HG03097 (cell line): ENCODE measurements around the gene FOXA1.

Experiments
- ATAC-seq: cut with Tn5 transposase; IDR thresholded peaks from one replicate; pipeline ENCODE4 v1.9.1; 2021; ENCODE audit not compliant: unreplicated experiment, low FRiP score

Gene FOXA1

DNA sequence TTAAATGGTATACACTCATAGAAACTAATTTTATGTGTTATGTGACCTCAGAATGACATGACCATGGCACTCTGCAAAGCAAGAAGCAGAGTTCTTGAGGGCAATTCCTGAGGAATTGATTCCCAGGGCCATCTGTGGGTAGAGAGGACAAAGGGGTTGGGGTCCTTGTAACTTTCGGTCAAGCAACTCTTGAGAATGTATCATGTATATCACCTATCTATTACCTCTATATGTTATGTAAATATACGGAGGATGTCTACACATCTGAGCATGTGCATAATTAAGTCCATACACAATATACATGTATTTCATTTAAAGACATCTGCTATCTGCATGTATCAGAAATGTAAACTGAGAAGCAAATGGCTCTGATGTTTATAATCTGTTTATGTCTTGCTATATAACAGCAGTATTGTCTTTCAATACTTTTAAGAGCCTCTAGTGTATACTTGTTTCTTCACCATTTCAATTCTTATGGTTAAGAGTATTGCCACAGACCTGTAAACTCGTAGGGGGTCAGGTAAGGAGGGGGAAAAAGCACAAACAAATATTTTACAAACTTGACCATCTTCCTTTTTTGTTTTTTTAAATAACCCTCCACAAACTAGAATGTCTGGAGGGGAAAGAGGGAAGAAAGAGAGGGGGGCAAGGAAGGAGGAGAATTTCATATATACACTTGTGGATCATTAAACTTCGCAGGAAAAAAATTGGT is 4.5 kb downstream of the FOXA1 start:
- no peak for ATAC-seq

DNA sequence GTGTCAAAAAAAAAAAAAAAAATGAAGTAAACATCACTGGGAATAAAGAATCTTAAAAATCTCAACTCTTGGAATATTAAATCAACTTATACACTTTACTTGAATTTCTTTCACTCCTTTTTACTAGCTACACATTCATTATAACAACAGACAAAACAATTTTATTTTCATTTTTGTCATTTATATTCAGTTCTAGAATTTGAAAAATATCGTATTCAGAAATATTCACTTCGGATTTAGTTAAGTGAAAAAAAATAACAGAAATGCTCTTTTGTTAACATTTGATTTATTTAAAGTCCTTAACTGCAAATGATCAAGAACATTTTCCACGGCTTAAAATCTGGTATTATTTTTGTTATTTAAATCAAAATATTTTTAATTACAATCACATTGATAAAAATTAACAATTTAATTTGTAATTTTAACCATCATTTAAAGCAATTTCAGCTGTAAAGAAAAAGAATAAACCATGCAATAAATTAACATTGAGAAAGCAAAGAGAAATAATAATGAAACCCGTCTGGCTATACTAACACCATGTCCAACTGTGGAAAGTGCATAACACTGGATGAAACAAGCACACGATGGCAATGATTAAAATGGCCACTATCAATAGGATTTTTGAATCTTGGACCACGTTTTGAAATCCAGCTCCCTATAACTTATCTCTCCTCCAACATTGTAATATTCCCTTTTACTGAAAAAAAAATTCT is 5.2 kb downstream of the FOXA1 start:
- ATAC-seq: no peak

DNA sequence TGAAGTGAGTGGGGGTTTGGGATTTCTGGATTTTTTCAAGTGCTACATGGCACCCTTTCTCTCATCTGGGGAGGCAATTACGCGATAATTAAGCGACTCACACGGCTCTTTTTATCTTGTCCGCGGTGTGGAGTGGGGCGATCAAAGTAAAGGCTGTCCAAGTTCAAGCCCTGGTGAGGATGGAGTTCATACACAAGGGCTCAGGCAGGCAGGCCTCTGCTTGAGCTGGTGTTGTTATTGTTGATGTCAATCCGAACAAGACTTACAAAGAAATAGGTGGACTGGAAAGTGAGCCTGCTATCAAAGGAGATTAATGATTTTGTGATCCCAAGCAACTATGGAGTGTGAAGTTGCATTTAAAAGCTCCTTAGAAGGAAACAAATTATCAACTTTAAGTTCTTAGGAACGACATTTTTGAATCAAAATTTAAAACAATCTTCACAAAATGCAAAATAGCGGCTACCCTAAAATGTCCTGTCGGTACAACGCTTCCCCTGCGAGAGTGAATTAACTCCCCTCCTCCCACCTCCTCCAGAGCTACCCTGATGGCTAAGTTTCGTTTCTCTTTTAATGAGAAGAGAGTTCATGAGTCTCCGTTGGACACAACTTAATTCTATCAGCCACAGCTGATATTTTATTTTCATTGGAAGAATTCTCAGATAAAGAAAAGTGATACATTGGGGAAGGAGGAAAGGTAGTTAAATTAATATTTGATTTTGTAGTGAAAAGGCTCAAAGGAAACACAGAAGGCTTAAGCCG is 5.9 kb downstream of the FOXA1 start:
- ATAC-seq: no peak

DNA sequence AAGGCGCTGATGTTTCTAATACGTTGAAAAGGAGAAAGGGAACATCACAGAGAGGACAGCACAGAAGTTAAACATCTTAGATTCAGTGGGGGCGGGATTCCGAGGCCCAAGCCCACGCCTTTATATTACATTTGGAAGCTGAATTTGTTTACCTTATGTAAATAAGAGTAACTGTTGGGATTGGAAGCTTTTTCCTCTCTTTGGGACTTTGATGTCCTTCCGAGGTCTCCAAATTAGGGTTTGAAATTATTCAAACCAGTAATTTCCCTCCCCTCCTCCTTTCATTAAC is 6.4 kb downstream of the FOXA1 start:
- ATAC-seq: no peak

DNA sequence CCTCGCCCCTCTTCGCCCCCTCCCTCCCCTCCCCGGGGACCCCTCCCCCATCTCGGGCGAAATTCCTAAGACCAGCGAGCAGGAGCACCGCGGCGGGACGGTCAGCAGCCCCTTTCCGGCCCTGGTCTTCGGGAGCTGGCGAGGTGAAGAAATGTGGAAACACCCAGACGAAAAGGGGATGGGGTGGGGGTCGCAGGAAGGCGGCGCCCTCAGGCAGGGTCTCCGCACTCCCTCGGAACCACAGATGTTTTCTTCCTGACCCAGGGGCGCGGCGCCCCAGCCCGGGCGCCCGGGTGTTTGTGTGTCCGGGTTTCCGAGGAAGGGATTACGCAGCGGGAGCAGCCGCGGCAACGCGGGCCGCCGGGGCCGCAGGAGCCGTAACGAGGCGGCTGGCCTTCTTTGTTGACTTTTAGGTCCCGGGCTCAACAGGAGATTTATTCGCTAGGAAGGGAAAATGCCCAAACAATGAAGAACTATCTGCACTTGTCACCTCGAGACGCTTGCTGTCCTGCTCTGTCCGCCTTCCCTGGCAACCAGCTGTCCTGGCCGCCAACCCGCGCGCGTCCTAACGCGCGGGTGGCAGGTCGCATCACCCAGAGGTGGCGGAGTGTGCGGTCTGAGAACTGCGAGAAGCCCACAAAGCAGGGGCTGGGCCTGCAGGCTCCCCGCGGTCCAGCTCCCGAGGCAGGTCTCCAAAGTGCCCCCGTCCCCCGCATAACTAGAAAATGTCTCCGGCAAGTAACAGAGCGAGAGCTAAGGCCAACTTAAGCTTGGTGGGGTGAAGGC is 7.0 kb downstream of the FOXA1 start:
- ATAC-seq: no peak

DNA sequence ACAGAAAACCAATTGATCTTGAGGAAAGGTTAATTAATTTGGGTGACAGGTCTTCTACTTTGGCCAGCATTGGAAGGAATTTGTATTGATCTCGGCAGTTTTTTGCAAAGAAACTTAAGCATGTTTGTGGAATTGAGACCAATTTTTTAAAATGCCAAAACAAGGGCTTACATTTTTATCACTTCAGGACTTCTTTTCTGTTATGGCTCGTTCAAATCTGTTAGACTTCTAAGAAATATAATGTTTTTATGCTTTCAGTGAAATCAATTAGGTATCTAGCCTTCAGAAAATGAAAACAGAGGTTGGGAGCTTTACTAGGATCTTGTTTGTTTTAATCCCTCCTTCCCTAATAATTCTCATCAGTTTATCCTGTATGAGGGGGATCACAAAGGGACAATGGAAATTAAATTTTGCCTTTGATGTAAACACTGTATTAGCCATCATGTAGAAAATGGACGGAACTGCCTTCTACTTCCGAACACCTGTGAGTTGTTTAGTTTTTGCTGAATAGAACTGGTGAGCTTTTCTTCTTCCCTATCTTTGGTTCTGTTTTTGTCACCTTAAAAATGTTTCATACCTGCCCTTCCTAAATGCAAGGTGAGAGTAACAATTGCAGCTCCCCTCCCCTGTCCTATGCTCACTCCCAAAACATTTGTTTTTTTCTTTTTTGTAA is 7.8 kb downstream of the FOXA1 start:
- ATAC-seq: no peak

DNA sequence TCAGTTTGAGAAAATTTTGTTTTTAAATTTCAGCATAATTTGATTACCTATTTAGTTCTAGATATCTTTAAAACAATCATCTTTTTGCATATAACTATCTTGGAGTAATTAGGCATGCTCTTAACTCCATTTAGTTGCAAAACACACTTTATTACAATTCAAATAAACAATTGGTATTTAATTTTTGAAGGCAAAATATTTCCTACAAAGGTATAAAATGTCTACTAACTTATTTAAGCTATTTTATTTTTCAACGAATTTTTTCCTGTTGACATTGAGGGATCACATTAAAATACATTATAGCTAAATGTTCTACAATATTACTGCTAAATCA is 8.3 kb downstream of the FOXA1 start:
- ATAC-seq: no peak

DNA sequence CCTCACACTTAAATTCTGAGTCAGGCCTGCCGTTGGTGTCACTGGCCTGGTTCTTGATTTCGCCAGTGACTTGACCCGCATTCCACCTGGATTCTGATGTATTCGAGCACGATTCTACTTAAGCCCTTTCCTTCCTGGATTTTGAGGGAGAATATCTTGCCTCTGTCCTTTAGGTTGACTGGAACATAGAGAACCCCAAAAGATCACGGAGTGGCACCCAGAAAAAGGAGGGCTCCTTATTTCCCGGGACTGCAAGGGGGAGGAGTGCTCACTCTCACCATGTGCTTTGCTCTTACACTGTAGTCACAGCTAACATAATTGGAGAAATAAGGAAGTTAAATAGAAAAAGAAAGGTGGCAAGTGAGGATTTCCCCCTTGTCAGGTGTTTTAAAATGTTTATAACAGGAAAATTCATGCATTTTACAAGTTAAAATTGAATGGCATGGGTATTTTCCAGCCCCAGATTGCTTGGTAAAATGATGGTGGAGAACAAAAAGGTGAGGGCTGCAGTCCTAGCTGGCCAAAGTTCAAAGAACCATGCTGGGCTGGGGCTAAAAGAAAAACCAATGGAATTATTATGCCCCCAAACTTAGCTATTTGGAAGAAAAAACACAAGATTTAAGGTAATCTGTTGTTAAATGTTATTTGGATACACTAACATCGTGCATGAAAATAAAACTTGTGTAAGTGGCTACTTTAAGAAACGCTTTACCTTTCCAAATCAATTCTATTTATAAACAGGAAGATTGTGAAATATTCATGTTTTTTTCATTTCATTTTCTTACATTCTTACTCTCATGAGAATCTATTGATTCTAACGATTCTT is 8.9 kb downstream of the FOXA1 start:
- ATAC-seq: no peak

DNA sequence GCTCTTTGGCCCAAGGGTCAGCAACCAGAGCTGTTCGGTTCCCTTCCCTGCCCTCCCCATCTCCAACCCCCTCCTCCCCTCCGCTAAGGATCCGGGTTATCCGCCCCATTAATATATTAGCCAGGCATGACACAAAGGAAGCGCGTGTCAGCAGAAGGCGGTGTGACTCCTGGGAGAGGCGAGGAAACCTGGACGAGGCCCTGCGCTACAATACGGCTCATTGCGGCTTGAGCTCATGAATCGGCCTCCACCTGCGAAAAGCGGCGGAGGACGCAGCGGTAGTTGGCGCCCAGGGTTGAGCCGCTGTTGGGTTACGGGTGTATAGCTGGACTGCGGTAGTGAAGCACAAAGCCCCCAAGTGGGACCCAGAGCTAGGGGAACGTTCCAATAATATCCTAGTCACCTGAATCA is 9.9 kb downstream of the FOXA1 start:
- no peak for ATAC-seq

DNA sequence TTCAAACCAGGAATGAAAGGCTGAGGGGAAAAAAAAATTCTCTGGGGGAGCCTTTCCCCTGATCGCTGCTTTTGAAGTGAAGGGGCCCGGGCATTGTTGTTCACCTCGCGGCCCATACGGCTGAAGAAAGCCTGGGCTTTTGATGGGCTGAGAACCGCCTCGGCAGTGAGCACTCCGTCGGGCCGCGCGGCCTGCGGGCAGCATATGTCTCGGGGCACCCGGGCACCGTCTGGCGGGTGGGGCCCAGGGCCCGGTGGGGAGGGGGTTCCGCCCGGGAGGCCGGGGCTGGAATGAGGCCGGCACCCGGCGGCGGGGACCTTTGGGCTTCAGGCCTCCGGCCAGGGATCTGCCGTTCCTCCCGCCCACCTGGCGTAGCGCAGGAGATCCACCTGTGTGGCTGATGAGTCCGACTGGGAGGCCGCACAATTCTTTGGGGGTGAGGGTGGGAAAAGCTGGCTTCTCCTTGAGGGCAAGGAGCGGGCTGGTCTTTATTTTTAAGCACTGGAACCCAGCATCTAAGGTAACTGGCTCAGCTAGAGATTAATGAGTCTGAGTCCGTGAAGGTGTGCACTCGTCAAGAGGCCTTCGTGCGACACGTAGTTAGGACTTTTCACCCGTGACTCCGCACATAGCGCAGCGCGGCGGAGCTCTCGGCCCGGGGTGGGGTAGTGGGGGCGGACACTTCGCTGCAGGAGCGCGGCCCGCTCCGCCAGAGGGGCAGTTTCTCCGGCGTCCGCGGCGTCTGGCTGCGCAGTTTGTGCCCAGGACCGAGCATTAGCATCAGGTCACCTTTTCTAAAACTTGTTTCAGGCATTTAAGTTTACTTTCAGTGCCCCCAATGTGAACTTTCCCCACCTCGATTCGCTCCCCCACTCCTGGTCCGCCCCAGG is 10.6 kb downstream of the FOXA1 start:
- ATAC-seq: no peak

DNA sequence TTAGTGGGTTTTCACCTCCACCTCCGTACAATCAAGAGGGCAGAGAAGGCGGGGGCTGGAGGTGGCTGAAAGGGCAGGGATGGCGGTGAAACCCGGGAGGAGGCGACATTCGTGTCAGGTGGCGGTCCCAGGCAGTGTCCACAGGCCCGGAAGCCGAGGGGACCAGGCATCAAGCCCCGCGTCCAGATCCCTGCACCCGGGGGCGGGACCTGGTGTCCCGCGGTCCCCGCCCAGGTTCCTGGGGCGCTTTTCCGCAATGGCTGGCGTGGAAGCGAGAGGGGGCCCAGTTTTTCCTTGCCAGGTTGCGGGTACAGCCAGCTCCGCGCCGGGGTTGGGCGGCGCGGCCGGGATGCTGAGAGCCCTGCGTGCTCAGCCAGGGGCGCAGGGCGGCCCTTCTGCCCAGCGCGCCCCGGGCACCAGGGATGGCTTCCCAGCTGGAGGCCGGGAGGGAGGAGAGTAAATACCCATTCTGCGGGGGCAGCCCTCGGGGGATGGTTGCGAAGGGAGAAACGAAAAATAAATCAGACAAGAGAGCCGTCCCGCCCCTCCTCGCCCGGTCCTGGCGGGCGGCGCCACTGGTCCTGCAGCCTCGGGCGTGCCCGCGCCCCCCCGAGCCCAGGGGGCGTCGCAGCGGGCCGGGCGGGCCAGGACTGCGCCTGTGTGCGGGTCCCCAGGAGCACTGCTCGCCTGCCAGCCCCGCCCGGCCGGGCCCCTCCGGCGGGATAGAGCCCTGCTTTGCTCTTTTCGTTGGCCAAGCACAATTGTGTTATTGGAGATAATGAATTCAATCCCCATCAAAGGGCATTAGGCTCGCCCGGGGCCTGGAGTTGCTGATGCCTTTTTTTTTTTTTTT is 11.5 kb downstream of the FOXA1 start:
- no peak for ATAC-seq

DNA sequence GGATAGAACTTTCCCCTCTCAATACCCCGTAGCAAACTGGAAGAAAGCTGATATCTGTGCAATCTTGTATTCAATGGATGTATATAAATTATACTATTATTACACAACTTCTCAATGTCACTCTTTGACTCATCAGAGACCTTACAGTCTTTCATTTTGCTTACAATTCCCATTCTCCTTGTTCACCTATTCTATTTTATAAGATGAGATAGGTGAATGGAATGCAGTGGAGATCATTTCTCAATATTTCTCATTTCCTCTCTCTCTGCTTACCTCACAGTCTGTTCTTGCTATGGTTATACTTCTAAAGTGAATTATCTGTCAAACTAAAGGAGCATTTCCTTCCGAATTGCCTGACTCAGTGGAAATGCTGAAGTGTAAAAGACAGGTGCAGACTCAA is 14.9 kb downstream of the FOXA1 start:
- ATAC-seq: no peak

DNA sequence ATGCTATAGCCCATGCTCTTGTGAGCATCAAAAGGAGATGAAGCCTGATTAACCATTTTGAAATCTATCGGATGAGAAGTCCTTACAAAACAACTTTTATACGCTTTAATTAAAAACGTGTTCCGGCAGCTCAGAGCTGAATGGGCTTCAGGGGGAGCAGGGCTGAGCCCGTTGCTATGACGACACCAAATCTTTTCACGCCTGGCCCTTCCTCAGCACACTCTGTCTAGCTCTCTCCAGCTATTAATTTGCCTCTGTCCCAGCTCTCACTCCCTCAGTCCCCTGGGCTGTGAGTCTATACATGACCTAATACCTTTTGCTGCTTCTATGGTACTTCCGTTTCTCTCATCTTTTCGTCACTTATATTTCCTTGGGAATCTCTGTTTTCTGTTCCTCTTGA is 15.8 kb downstream of the FOXA1 start:
- ATAC-seq: no peak

DNA sequence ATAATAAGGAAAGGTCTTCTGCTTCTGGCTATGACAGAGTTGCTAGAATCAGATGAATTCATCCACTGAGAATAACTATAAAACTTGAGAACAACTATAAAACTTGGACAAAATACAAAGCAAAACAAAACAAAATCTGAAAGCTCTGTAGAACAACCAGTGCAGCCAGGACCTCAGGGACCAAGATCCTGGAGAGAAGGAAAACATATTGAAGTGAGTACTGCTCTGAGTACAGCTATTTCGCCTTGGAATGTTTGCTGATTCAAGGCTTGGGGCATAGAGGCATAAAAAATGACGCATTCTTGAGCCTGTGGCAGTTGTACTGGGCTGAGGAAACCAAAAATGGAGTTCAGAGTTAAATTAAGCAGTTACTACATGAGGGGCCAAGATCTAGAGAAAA is 21.7 kb downstream of the FOXA1 start:
- no peak for ATAC-seq

DNA sequence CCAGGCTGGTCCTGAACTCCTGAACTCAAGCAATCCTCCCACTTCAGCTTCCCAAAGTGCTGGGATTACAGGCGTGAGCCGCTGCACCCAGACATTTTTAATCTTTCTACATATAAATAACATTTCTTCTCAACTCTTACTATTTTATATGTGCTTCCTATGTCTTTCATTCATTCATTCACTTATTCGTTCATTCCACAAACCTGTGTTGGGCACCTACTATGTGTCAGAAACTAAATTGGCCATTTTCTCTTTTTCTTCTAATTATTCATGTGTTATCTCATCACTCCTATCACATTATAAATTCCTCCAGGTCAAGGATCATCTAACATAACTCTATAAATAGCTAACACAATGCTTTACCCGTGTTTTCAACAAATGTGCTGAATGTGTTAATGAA is 23.7 kb downstream of the FOXA1 start:
- no peak for ATAC-seq

DNA sequence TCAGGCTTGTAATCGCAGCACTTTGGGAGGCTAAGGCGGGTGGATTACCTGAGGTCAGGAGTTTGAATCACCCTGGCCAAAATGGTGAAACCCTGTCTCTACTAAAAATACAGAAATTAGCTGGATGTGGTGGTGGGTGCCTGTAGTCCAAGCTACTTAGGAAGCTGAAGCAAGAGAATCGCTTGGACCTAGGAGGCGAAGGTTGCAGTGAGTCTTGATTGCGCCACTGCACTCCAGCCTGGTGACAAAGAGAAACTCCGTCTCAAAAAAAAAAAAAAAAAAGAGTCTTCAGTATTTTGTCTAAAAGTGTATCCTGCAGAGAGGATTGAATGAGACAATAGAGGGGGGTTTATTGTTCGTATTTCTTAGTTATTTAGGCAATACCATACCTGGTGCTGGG is 25.3 kb downstream of the FOXA1 start:
- ATAC-seq: no peak

DNA sequence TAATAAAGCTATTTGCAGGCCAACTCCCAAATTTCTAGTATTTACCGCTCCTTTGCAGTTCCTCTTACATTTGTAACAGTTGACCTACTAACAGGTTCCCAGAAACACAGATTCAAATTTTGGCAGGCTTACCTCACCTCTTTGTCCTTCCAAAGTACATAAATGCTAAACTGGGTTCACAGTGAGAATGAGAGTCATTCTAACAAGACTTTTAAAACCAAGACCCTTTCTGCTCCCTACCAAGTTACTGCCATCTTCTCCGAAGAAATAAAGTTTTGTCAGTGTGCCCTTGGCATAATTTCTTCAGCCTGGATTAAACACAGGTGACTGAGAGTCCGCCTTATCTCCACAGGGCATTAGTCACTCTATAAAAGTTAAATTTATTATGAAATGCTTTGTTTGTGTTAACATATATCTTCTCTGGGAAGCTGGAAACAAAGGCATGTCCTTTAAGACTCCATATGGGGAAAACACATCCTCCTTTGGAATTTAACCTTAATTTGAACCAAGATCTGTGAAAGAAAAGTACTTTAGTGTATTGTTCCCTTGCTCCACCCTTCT is 28.2 kb downstream of the FOXA1 start:
- ATAC-seq: no peak

DNA sequence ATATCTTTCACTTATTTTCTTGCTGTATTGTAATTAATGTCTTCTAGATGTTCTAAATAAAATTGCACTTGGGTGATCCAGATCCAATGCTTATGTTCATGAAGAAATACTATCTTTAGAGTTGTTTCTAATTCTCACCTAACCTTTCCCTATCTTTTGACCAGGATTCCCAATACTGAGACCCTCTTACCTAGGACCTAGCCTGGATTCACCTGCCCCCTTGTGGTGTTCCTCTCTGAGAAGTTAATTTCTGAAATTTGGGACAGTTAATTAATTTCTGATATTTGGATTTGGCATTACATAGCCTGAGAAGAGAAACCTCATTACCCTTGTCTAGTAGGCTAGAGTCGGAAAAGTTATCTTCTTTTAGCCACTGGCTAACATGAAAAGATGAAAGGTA is 29.5 kb downstream of the FOXA1 start:
- no peak for ATAC-seq
